ENCODE measurements around the gene TBPL1. TPM values are rescaled to one million over a fixed set of nuclear protein-coding genes. Genes with fewer than 3 reads are reported as not detected.

The TBPL1 gene
- total and polyA plus RNA-seq, 2 experiments from 2014 or later: 40.5 to 46.0 TPM

DNA sequence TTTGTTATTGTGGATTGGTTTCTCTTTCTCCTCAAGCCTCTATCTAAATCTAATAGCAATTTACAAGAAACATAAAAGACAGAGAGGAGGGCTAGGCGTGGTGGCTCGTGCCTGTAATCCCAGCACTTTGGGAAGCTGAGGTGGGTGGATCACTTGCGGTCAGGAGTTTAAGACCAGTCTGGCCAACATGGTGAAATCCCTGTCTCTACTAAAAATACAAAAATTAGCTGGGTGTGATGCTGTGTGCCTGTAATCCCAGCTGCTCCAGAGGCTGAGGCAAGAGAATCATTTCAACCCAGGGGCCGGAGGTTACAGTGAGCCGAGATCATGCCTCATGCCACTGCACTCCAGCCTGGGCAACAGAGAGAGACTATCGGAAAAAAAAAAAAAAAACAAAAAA, 52.8 kb downstream of the TBPL1 start:
- DNase-seq: no peak
- TF ChIP-seq EZH2phosphoT487 (IDR thresholded peaks at IDR 0.05; ENCODE audit: insufficient read depth, low read depth) (no peak), EZH2 (IDR thresholded peaks at IDR 0.05; ENCODE audit: insufficient read depth, poor library complexity, severe bottlenecking) (no peak)
- 62 to 64% methylated on average over 5 to 6 of the region's 6 CpGs for WGBS, 2 experiments (ENCODE audit: low coverage in 1 of 2, low lambda C conversion rate in 2 of 2, missing lambda C conversion rate in 2 of 2)
- Histone ChIP-seq H3K9me2 (ENCODE audit: insufficient read depth) (no peaks in the 10 kb centered on the region; the same call in 1 of the 2 replicates), H3F3A (ENCODE audit: insufficient read depth) (no peaks in the 10 kb centered on the region), H3K79me2 (ENCODE audit: insufficient read depth) (no peaks in the 10 kb centered on the region), H4K20me1 (ENCODE audit: insufficient read depth) (no peaks in the 10 kb centered on the region), H3K27ac (no peak overlapping the region), H3K27me3 (replicated peaks; ENCODE audit: insufficient read depth) (peaks cover 23% of the 10 kb centered on the region), H3K9ac (no peak overlapping the region), H3K9me3 (ENCODE audit: low read depth) (no peaks in the 10 kb centered on the region), H3K36me3 (ENCODE audit: low read depth) (no peaks in the 10 kb centered on the region), H3K4me3 (no peak overlapping the region), H2AFZ (no peak overlapping the region), H3K4me1 (ENCODE audit: insufficient read depth) (no peaks in the 10 kb centered on the region), H3K4me2 (ENCODE audit: unreplicated experiment) (no peak overlapping the region)
- in situ Hi-C loops (cut with MboI): no loop called here

DNA sequence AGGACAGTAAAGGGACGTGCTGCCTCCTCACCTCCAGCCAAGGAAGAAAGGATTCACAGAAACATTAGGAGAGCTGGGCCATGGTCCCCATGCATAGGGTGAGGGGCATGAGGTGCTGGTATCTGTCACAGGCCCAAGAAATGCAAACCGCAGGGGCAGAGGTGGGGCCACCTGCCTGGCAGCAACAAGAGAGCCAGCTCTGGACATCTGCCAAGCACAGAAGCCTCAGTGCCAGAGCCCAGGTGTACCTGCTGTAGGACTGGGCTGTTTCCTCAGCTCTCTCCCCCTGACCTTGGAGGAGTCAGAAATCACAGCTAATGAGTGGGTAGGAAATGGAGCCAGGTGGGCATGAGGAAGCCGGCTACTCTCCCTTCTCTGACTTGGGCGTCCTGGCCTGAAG, 54.1 kb downstream of the TBPL1 start:
- H3K9ac ChIP-seq: no peak overlapping the region
- peaks cover 27% of the 10 kb centered on the region for H3K27me3 ChIP-seq (replicated peaks; ENCODE audit: insufficient read depth)
- no peak overlapping the region for H2AFZ ChIP-seq
- no peaks in the 10 kb centered on the region for H4K20me1 ChIP-seq (ENCODE audit: insufficient read depth)
- DNase-seq: no peak
- no peaks in the 10 kb centered on the region for H3F3A ChIP-seq (ENCODE audit: insufficient read depth)
- TF ChIP-seq EZH2phosphoT487 (IDR thresholded peaks at IDR 0.05; ENCODE audit: insufficient read depth, low read depth) (no peak), EZH2 (IDR thresholded peaks at IDR 0.05; ENCODE audit: insufficient read depth, poor library complexity, severe bottlenecking) (no peak)
- H3K27ac ChIP-seq: no peak overlapping the region
- no peaks in the 10 kb centered on the region for H3K4me1 ChIP-seq (ENCODE audit: insufficient read depth)
- 88 to 96% methylated on average over 4 of the region's 4 CpGs for WGBS, 2 experiments (ENCODE audit: low coverage in 1 of 2, low lambda C conversion rate in 2 of 2, missing lambda C conversion rate in 2 of 2)
- H3K4me3 ChIP-seq: no peak overlapping the region
- in situ Hi-C loops (cut with MboI): no loop called here
- H3K9me3 ChIP-seq (ENCODE audit: low read depth): no peaks in the 10 kb centered on the region
- H3K36me3 ChIP-seq (ENCODE audit: low read depth): no peaks in the 10 kb centered on the region
- no peak overlapping the region for H3K4me2 ChIP-seq (ENCODE audit: unreplicated experiment)
- no peaks in the 10 kb centered on the region; the same call in 1 of the 2 replicates for H3K9me2 ChIP-seq (ENCODE audit: insufficient read depth)
- H3K79me2 ChIP-seq (ENCODE audit: insufficient read depth): no peaks in the 10 kb centered on the region

DNA sequence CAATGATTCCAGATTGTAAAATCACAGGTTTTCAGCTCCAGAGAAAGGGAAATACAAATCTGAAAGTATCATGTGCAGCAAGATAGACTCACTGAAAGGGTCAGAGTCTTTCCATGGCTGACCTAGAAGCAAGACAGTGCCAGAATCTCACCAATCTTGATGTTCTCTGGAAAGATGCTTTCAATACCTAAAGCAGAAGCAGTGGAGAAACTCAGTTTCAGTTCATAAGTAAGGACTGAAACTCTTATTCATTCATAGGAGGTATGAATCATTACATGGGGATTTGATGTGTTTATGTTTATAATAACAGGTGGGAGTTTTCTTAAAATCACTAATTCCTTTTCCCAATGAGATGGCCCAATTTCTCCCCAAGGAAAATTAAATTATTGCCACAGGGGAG, 56.9 kb downstream of the TBPL1 start:
- Histone ChIP-seq H3K36me3 (ENCODE audit: low read depth) (no peaks in the 10 kb centered on the region), H3K9ac (no peak overlapping the region), H4K20me1 (ENCODE audit: insufficient read depth) (no peaks in the 10 kb centered on the region), H3F3A (ENCODE audit: insufficient read depth) (no peaks in the 10 kb centered on the region), H3K27me3 (replicated peaks; ENCODE audit: insufficient read depth) (0 out of 2 replicates have a peak, but pooled peaks cover 18% of the 10 kb centered on the region), H3K27ac (no peak overlapping the region), H3K4me1 (ENCODE audit: insufficient read depth) (no peaks in the 10 kb centered on the region), H3K4me2 (ENCODE audit: unreplicated experiment) (no peak overlapping the region), H3K79me2 (ENCODE audit: insufficient read depth) (no peaks in the 10 kb centered on the region), H3K4me3 (no peak overlapping the region), H2AFZ (no peak overlapping the region), H3K9me2 (ENCODE audit: insufficient read depth) (no peaks in the 10 kb centered on the region; the same call in 1 of the 2 replicates), H3K9me3 (ENCODE audit: low read depth) (no peaks in the 10 kb centered on the region)
- DNase-seq: no peak
- TF ChIP-seq EZH2 (IDR thresholded peaks at IDR 0.05; ENCODE audit: insufficient read depth, poor library complexity, severe bottlenecking): no peak
- no peak for TF ChIP-seq EZH2phosphoT487 (IDR thresholded peaks at IDR 0.05; ENCODE audit: insufficient read depth, low read depth)
- in situ Hi-C loops (cut with MboI): no loop called here

DNA sequence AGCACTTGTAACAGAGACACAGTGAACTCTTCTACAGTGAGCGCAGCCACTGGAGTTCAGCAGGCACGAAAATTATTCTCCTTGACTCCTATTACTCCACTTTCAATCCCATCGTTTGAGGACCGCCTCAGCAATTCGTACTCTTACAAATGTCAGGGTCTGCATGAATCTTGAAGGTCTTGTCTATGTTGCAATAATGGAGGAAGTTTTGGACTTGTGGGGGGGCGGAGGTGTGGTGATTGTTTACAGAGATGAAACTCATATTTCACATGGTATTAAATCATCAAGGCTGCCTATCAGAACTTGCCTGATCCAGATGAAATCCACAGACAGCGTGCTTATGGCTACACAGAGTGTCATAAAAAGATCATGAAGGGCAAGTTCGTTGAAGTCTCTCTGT, 57.4 kb downstream of the TBPL1 start:
- no peaks in the 10 kb centered on the region for H3K79me2 ChIP-seq (ENCODE audit: insufficient read depth)
- no peaks in the 10 kb centered on the region for H3K4me1 ChIP-seq (ENCODE audit: insufficient read depth)
- H3K27ac ChIP-seq: no peak overlapping the region
- WGBS, 2 experiments (ENCODE audit: low coverage in 1 of 2, low lambda C conversion rate in 2 of 2, missing lambda C conversion rate in 2 of 2): 78 to 83% methylated on average over 8 of the region's 8 CpGs
- TF ChIP-seq EZH2phosphoT487 (IDR thresholded peaks at IDR 0.05; ENCODE audit: insufficient read depth, low read depth) (no peak), EZH2 (IDR thresholded peaks at IDR 0.05; ENCODE audit: insufficient read depth, poor library complexity, severe bottlenecking) (no peak)
- H3F3A ChIP-seq (ENCODE audit: insufficient read depth): no peaks in the 10 kb centered on the region
- H3K9me2 ChIP-seq (ENCODE audit: insufficient read depth): no peaks in the 10 kb centered on the region; the same call in 1 of the 2 replicates
- H3K4me2 ChIP-seq (ENCODE audit: unreplicated experiment): no peak overlapping the region
- in situ Hi-C loops (cut with MboI): no loop called here
- H2AFZ ChIP-seq: no peak overlapping the region
- no peak overlapping the region for H3K9ac ChIP-seq
- 0 out of 2 replicates have a peak, but pooled peaks cover 18% of the 10 kb centered on the region for H3K27me3 ChIP-seq (replicated peaks; ENCODE audit: insufficient read depth)
- no peak overlapping the region for H3K4me3 ChIP-seq
- H3K9me3 ChIP-seq (ENCODE audit: low read depth): no peaks in the 10 kb centered on the region
- no peak for DNase-seq
- H4K20me1 ChIP-seq (ENCODE audit: insufficient read depth): no peaks in the 10 kb centered on the region
- no peaks in the 10 kb centered on the region for H3K36me3 ChIP-seq (ENCODE audit: low read depth)

DNA sequence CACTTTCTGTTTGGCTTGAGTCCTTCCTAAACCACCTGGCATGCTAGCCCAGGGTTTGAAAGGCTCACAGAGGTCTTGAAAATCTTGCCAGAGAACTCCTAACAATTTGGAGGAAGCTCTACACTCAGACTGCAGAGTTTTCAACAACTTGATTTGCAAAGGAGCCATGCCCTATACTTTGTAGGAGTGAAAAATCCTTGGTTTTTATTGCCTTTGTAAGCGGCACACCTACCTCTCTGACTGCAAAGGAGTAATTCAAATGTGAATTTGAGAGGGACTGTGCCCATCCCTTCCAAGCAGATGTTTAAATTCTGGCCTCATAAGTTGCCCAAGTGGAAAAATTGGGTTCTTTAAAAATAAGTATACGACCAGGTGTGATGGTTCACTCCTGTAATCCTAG, 58.0 kb downstream of the TBPL1 start:
- no peaks in the 10 kb centered on the region for H3K36me3 ChIP-seq (ENCODE audit: low read depth)
- H3K4me2 ChIP-seq (ENCODE audit: unreplicated experiment): no peak overlapping the region
- no peak overlapping the region for H2AFZ ChIP-seq
- 76 to 82% methylated on average over 2 of the region's 2 CpGs for WGBS, 2 experiments (ENCODE audit: low coverage in 1 of 2, low lambda C conversion rate in 2 of 2, missing lambda C conversion rate in 2 of 2)
- no peak overlapping the region for H3K9ac ChIP-seq
- H3K9me2 ChIP-seq (ENCODE audit: insufficient read depth): no peaks in the 10 kb centered on the region; the same call in 1 of the 2 replicates
- no peaks in the 10 kb centered on the region for H3K4me1 ChIP-seq (ENCODE audit: insufficient read depth)
- H3F3A ChIP-seq (ENCODE audit: insufficient read depth): no peaks in the 10 kb centered on the region
- no peaks in the 10 kb centered on the region for H4K20me1 ChIP-seq (ENCODE audit: insufficient read depth)
- in situ Hi-C loops (cut with MboI): no loop called here
- TF ChIP-seq EZH2phosphoT487 (IDR thresholded peaks at IDR 0.05; ENCODE audit: insufficient read depth, low read depth): no peak
- TF ChIP-seq EZH2 (IDR thresholded peaks at IDR 0.05; ENCODE audit: insufficient read depth, poor library complexity, severe bottlenecking): no peak
- 0 out of 2 replicates have a peak, but pooled peaks cover 18% of the 10 kb centered on the region for H3K27me3 ChIP-seq (replicated peaks; ENCODE audit: insufficient read depth)
- H3K79me2 ChIP-seq (ENCODE audit: insufficient read depth): no peaks in the 10 kb centered on the region
- H3K4me3 ChIP-seq: no peak overlapping the region
- H3K27ac ChIP-seq: no peak overlapping the region
- no peaks in the 10 kb centered on the region for H3K9me3 ChIP-seq (ENCODE audit: low read depth)
- DNase-seq: no peak
